Stimulated activated naive CD4-positive, alpha-beta T cell treated with Interleukin-2 at 50 U/mL for 16 hours (primary cell): ENCODE results near the gene DACT2.

Experiments used
- DNase-seq: peaks from one replicate; lab custom pipeline; 2025; lab: John Stamatoyannopoulos, UW

DACT2 gene

DNA sequence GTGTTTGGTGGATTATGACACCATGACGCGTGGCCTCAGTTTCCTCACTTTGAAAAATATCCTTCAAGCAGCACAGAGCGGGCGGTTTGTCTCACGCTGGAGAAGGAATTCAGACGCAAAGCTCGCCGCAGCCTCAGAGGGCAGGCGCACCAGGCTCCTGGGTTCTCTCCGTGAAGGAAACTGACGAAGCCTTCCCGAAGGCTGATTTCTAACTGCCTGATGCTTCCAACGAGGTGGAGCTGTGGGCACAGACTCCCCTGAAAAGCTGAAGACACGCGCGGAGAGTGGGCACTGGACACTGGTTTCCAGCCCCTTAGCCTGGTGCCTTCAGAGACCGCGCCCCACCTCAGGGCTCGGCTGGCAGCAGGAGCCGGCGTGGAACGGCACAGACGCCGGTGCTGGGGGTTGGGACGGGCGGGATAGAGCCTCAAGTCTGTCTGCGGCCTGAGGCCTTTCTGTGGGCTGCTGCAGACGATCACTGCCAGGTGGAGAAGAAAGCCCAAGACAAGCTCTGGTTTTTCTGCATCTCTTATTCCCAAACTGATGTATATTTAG lies 56.1 kb downstream of the DACT2 start:
- DNase-seq = no peak

DNA sequence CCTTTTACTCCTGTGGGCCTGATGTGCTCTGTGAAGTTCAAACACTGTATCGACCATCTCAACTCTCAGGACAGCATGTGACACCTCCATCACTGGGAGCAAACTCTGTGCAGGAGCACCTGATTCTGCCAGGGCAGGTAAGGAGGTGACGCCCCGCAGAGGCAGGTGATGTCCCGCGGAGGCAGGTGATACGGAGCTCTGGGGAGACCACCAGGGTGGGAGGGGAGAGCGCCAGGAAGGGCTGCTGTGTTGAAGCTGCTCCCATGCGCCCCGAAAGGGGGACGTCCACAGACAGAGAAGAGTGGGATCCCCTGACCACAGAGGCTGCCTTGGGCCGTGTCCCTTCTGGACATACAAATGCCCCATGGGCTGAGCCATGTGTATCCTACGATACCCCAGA lies 58.3 kb downstream of the DACT2 start:
- no peak for DNase-seq

DNA sequence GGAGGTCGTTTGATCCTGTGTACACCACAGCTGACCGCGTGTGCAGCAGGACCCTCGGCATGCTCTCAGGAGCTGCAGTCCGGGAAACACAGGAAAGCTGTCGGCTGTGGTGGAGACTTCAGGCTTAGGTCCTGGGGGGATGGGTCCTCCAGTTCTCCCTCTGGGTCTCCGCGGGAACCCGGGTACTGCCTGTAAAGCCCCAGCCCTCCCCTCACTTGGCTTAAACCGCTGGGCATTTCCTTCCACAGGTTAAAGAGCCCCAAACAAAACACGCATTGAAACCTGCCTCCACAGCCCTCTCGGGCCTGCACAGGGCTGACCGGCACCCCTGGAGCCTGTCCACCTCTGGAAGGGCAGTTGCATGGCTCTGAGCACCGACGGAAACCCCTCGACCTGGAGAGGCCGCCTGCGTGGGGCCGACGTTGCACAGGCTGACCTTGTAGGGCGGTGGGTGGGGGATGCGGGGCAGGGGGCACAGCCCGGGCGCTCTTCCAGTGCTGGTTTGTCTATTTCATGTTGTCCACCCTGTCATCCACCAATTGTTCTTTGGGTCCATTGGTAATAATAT lies 59.1 kb downstream of the DACT2 start:
- no peak for DNase-seq

DNA sequence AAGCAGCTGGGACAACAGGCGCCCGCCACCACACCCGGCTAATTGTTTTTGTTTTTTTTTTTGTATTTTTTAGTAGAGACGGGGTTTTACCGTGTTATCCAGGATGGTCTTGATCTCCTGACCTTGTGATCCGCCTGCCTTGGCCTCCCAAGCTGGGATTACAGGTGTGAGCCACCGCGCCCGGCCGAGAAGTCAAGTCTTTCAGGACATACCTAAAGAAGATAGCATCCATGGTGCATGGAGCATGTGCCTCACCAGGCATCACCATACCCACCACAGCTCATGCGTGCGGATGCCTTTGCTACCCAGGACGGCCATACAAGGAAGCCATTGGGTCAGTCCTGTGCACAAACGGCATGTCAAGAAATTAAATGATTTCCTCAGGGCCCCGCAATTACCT lies 60.8 kb downstream of the DACT2 start:
- no peak for DNase-seq

DNA sequence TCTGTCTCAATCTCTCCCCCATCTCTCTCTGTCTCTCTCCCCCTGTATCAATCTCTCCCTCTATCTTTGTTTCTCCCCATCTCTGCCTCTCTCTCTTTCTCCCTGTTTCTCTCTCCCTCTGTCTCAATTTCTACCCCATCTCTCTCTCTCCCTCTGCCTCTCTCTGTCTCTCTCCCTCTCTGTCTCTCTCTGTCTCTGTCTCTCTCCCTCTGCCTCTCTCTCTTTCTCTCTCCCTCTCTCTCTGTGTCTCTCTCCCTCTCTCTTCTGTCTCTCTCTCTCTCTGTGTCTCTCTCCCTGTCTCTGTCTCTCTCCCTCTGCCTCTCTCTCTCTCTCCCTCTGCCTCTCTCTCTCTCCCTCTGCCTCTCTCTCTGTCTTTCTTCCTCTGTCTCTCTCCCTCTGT lies 62.6 kb downstream of the DACT2 start:
- DNase-seq = no peak
